Smooth muscle cell (in vitro differentiated cells): ENCODE measurements around the gene TAGLN. TPM values are rescaled to one million over a fixed set of nuclear protein-coding genes. Genes with fewer than 3 reads are reported as not detected.

Experiments used
- DNase-seq: peaks from one replicate; lab custom pipeline; 2025; ENCODE audit not compliant: unreplicated experiment; lab: John Stamatoyannopoulos, UW
- H2AFZ ChIP-seq: fragments of 200-600 bp; sonication (generic); 2 replicates; pipeline ENCODE4 v1.6.0; 2016; ENCODE audit warnings: antibody characterized with exemption, low read depth, mild to moderate bottlenecking
- H3F3A ChIP-seq: fragments of 200-600 bp; sonication (generic); 2 replicates; pipeline ENCODE4 v1.6.0; 2017; ENCODE audit warnings: antibody characterized with exemption, low read depth
- H3K27ac ChIP-seq: fragments of 200-600 bp; sonication (generic); 2 replicates; pipeline ENCODE4 v1.5.1; 2016; ENCODE audit warnings: low read depth, mild to moderate bottlenecking
- H3K27me3 ChIP-seq: fragments of 200-600 bp; sonication (generic); 2 replicates; pipeline ENCODE4 v1.6.1; 2016; ENCODE audit warnings: low read depth, mild to moderate bottlenecking
- H3K36me3 ChIP-seq: fragments of 200-600 bp; sonication (generic); 2 replicates; pipeline ENCODE4 v1.5.1; 2016; ENCODE audit warnings: low read depth
- H3K4me1 ChIP-seq: fragments of 200-600 bp; sonication (generic); 2 replicates; pipeline ENCODE4 v1.5.1; 2016; ENCODE audit warnings: low read depth
- H3K4me2 ChIP-seq: fragments of 200-600 bp; sonication (generic); 2 replicates; pipeline ENCODE4 v1.6.0; 2016; ENCODE audit warnings: mild to moderate bottlenecking
- H3K4me3 ChIP-seq: fragments of 200-600 bp; sonication (generic); 2 replicates; pipeline ENCODE4 v1.5.1; 2016; ENCODE audit warnings: mild to moderate bottlenecking
- H3K79me2 ChIP-seq: fragments of 200-600 bp; sonication (generic); 2 replicates; pipeline ENCODE4 v1.6.0; 2016; ENCODE audit warnings: low read depth, mild to moderate bottlenecking
- H3K9ac ChIP-seq: fragments of 200-600 bp; sonication (generic); 2 replicates; pipeline ENCODE4 v1.6.0; 2016; ENCODE audit warnings: low read depth
- H3K9me3 ChIP-seq: fragments of 200-600 bp; sonication (generic); replicated peaks from 2 replicates; pipeline ENCODE4 v1.5.1; 2016; ENCODE audit warnings: low read depth
- H4K20me1 ChIP-seq: fragments of 200-600 bp; sonication (generic); 2 replicates; pipeline ENCODE4 v1.6.0; 2016; ENCODE audit warnings: low read depth
- CTCF ChIP-seq: fragments of 200-600 bp; sonication (generic); IDR thresholded peaks from 2 replicates; pipeline ENCODE4 v1.5.1; 2017; ENCODE audit warnings: borderline replicate concordance, mild to moderate bottlenecking, antibody characterized with exemption; ENCODE audit not compliant: insufficient read depth, poor library complexity, severe bottlenecking
- WGBS: methylation state at CpG from one replicate; pipeline ENCODE4 v1.1.7; 2016; ENCODE audit warnings: low lambda C conversion rate; 5-methylcytosine and 5-hydroxymethylcytosine counted together
- polyA plus RNA-seq: library from polyadenylated mRNA; unstranded; fragments of >200 nt; fragmentation: Nextera tagmentation; extraction: Ambion mirVana; gene quantifications from 2 replicates; pipeline ENCODE4 v1.2.1, GENCODE V29; 2016
- total RNA-seq: library from RNA; depleted of rRNA; stranded (reverse); fragments of >200 nt; gene quantifications from 2 replicates; pipeline ENCODE4 v1.2.3, GENCODE V29; 2014

The TAGLN gene
- total and polyA plus RNA-seq, 2 experiments from 2014 or later, result 1,972 to 2,250 TPM

GRCh38 chr11:117256573-117256972, 57.4 kb downstream of the TAGLN start:
- Histone ChIP-seq H3K4me2 (no peak overlapping the region), H3K4me1 (peaks cover 5% of the 10 kb centered on the region), H3K9me3 (no peaks in the 10 kb centered on the region), H3K4me3 (no peak overlapping the region), H2AFZ (no peak overlapping the region), H3F3A (no peaks in the 10 kb centered on the region), H3K27me3 (no peaks in the 10 kb centered on the region), H3K27ac (peak overlapping the region; percentile 11), H3K9ac (no peak overlapping the region), H3K36me3 (peaks cover 4% of the 10 kb centered on the region), H3K79me2 (no peaks in the 10 kb centered on the region), H4K20me1 (peaks cover 18% of the 10 kb centered on the region)
- no peak for DNase-seq
- WGBS, result 68% methylated on average over 2 of the region's 2 CpGs
- no peak for TF ChIP-seq CTCF

Other genes starting within 250 kb of the TAGLN start
- gene SIK3, start 100.9 kb upstream of the TAGLN start, total RNA-seq, result 8.7 and 11.9 TPM in 2 replicates
- 11.0 and 11.8 TPM in 2 replicates for gene SIK3, start 100.9 kb upstream of the TAGLN start, polyA plus RNA-seq
- gene PAFAH1B2, start 55.1 kb upstream of the TAGLN start, total RNA-seq, result 140 and 146 TPM in 2 replicates
- gene PAFAH1B2, start 55.1 kb upstream of the TAGLN start, polyA plus RNA-seq, result 30.7 and 42.9 TPM in 2 replicates
- gene SIDT2, start 20.6 kb upstream of the TAGLN start, total RNA-seq, result 24.7 and 35.0 TPM in 2 replicates
- 11.6 and 21.2 TPM in 2 replicates for gene SIDT2, start 20.6 kb upstream of the TAGLN start, polyA plus RNA-seq
- gene PCSK7, start 32.7 kb downstream of the TAGLN start, total RNA-seq, result 20.8 and 36.4 TPM in 2 replicates
- 23.5 and 40.7 TPM in 2 replicates for gene PCSK7, start 32.7 kb downstream of the TAGLN start, polyA plus RNA-seq
- gene RNF214, start 33.3 kb downstream of the TAGLN start, total RNA-seq, result 12.6 and 15.8 TPM in 2 replicates
- 10.9 and 17.3 TPM in 2 replicates for gene RNF214, start 33.3 kb downstream of the TAGLN start, polyA plus RNA-seq
- gene BACE1-AS, start 92.0 kb downstream of the TAGLN start, total RNA-seq, result 3.5 and 6.6 TPM in 2 replicates
- gene BACE1-AS, start 92.0 kb downstream of the TAGLN start, polyA plus RNA-seq, result 1.9 and 7.5 TPM in 2 replicates
- 26.6 and 32.4 TPM in 2 replicates for gene BACE1, start 116.9 kb downstream of the TAGLN start, total RNA-seq
- gene BACE1, start 116.9 kb downstream of the TAGLN start, polyA plus RNA-seq, result 17.5 and 22.4 TPM in 2 replicates
- 11.2 and 14.9 TPM in 2 replicates for gene CEP164, start 128.5 kb downstream of the TAGLN start, total RNA-seq
- gene CEP164, start 128.5 kb downstream of the TAGLN start, polyA plus RNA-seq, result 30.7 and 36.3 TPM in 2 replicates